Colonic mucosa (tissue), 4 donors: Measurements from ENCODE around the gene FGF1. TPM values are rescaled to one million over a fixed set of nuclear protein-coding genes. Genes with fewer than 3 reads are reported as not detected.
A peak's percentile ranks its signal among the peaks of the same experiment; 100 is the strongest.

Experiments
- DNase-seq: peaks from one replicate; pipeline ENCODE4 v3.0.0-alpha.2; 2020
- H3K27ac ChIP-seq: fragments of 200-600 bp; one replicate; pipeline ENCODE4 v1.8.0; 2021
- H3K27me3 ChIP-seq: fragments of 200-600 bp; one replicate; pipeline ENCODE4 v1.8.0; 2021
- H3K36me3 ChIP-seq: fragments of 200-600 bp; one replicate; pipeline ENCODE4 v1.8.0; 2021
- H3K4me1 ChIP-seq: fragments of 200-600 bp; one replicate; pipeline ENCODE4 v1.8.0; 2021; ENCODE audit warnings: mild to moderate bottlenecking
- H3K4me3 ChIP-seq: fragments of 200-600 bp; one replicate; pipeline ENCODE4 v1.8.0; 2021
- H3K9ac ChIP-seq, 2 donors: one replicate each; pipeline ENCODE4 v1.7.0; 2013; ENCODE audit warnings: control low read depth in 2 of 2, low read depth in 2 of 2, low read length in 2 of 2
- H3K9me3 ChIP-seq: fragments of 200-600 bp; one replicate; pipeline ENCODE4 v1.8.0; 2021
- CTCF ChIP-seq: fragments of 200-600 bp; IDR thresholded peaks from one replicate; pipeline ENCODE4 v1.8.0; 2022; ENCODE audit warnings: antibody characterized with exemption, mild to moderate bottlenecking
- intact Hi-C: fragments of 100-400 bp; cut with DNase I; formaldehyde crosslinking; loops from one replicate; pipeline ENCODE4 v1.14.1; 2022
- total RNA-seq, 2 donors: library from RNA; stranded (reverse); fragmentation: NEBNext Ultra II Directional in 1 of 2; extraction: Animal tissue kit (Norgen Biotek cat#: 25700) in 1 of 2; gene quantifications; one replicate each; pipeline ENCODE4 v1.2.1, GENCODE V29; 2021
- donor health status: healthy.
- donor health status: DM: no; HTN: no; CAD: no.
- donor health status: DM: no; HTN: no; CAD: no.

FGF1 gene
- total RNA-seq, 2 donors from 2014 or later, result 0.90 TPM; not detected in 1

- no peak for DNase-seq
- H3K9me3 ChIP-seq, result no peaks in the 10 kb centered on the region
- H3K4me3 ChIP-seq, result no peak overlapping the region
- H3K4me1 ChIP-seq, result no peaks in the 10 kb centered on the region
- no peak overlapping the region for H3K27ac ChIP-seq
- H3K9ac ChIP-seq, result no peak overlapping the region
- no peak for TF ChIP-seq CTCF
- H3K27me3 ChIP-seq, result no peaks in the 10 kb centered on the region
- H3K36me3 ChIP-seq, result no peaks in the 10 kb centered on the region
- intact Hi-C loops, result no loop called here
Observed at GRCh38 chr5:142700566-142700965, 14.7 kb upstream of the FGF1 start.

GRCh38 chr5:142699184-142699720, 13.4 kb upstream of the FGF1 start:
- no peaks in the 10 kb centered on the region for H3K4me1 ChIP-seq
- H3K4me3 ChIP-seq, result no peak overlapping the region
- no peaks in the 10 kb centered on the region for H3K27me3 ChIP-seq
- intact Hi-C loops, result loop anchor here (2.0 to 10.0 kb wide), 3 partner anchors 44 to 544 kb away; no protein-coding TSS in a partner anchor
- peak; percentile 88 for DNase-seq
- peak; percentile 96 for TF ChIP-seq CTCF
- H3K36me3 ChIP-seq, result no peaks in the 10 kb centered on the region
- no peak overlapping the region for H3K27ac ChIP-seq
- H3K9ac ChIP-seq, result no peak overlapping the region
- H3K9me3 ChIP-seq, result no peaks in the 10 kb centered on the region

GRCh38 chr5:142698447-142699183, 12.7 kb upstream of the FGF1 start:
- H3K27me3 ChIP-seq, result no peaks in the 10 kb centered on the region
- H3K9ac ChIP-seq, result no peak overlapping the region
- no peaks in the 10 kb centered on the region for H3K36me3 ChIP-seq
- TF ChIP-seq CTCF, result no peak
- no peak overlapping the region for H3K27ac ChIP-seq
- DNase-seq, result no peak
- H3K9me3 ChIP-seq, result no peaks in the 10 kb centered on the region
- no peak overlapping the region for H3K4me3 ChIP-seq
- H3K4me1 ChIP-seq, result no peaks in the 10 kb centered on the region
- intact Hi-C loops, result loop anchor here (2.0 to 10.0 kb wide), 3 partner anchors 44 to 544 kb away; no protein-coding TSS in a partner anchor

DNA sequence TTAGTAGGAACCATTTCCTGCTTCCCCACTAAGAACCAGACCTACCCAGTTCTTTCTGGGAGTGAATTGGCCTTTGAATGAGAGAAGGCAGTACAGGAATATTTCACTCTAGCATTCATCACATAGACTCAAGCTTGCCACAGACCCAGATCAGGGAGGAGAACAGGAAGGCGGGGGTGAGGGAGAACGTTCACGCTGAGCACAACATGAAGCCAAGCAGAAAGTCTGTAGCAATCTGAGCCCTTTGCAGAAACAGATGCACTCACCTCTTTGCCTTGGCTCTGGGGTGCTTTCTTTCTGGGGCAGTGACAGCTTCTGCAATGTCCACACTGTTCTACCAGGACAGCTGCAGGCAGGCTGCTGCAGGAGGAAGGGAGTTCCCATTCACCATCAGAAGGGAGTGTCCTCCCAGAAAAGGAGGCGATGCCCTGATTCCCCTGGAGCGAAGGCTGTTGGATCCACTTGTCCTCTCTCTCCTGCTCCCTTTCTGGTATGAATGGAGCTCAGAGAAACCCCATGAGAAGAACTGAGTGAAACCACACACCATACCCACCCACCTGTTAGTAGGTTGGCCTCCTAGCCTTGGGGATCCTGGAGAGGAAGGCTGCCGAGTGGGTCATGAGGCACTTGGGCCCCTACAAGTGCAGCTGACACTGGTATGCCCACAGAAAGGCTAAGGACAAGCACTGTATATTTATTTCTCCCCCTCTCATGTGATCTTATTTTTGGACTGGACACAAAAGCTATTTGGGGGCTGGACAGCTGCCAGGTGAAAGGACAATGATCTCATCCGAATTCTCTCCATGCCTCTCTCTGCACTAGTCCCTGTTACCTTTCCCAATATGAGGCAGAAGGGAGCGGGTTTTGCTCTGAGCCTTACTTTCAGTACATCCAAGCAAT, 11.7 kb upstream of the FGF1 start:
- Histone ChIP-seq H3K4me3 (no peak overlapping the region), H3K4me1 (no peaks in the 10 kb centered on the region), H3K27ac (no peak overlapping the region), H3K27me3 (no peaks in the 10 kb centered on the region), H3K36me3 (no peaks in the 10 kb centered on the region), H3K9ac (no peak overlapping the region), H3K9me3 (no peaks in the 10 kb centered on the region)
- intact Hi-C loops, result loop anchor here (2.0 to 10.0 kb wide), 3 partner anchors 43 to 543 kb away; no protein-coding TSS in a partner anchor
- TF ChIP-seq CTCF, result no peak
- no peak for DNase-seq

DNA sequence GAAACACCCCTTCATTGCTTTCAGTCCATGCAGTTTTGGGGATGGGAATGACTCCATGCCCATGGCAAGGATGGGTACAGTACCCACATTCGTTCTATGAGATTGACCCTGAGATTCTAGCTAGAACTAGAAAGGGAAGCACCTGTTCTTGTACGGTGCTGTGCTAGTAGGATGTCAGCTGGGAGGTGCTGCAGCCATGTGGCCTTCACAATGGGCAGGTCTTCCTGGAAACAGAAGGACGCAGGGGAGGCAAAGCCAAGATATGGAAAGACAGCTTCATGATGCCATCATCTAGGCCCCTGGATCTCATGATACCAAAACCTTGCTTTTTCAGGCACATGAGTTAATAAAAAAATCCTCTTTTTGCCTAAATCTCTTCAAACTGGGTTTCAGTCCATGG, 10.5 kb upstream of the FGF1 start:
- Histone ChIP-seq H3K9me3 (no peaks in the 10 kb centered on the region), H3K27me3 (no peaks in the 10 kb centered on the region), H3K36me3 (no peaks in the 10 kb centered on the region), H3K9ac (no peak overlapping the region), H3K4me3 (no peak overlapping the region), H3K27ac (no peak overlapping the region), H3K4me1 (no peaks in the 10 kb centered on the region)
- no peak for DNase-seq
- intact Hi-C loops, result loop anchor here (10.0 kb wide), 1 partner anchor 542 kb away; no protein-coding TSS in a partner anchor
- no peak for TF ChIP-seq CTCF
